A673 (cell line): ENCODE measurements around the gene XIST.

ENCODE experiments used
- EZH2 ChIP-seq: fragments of 200-600 bp; sonication (generic); IDR thresholded peaks from 2 replicates; pipeline ENCODE4 v1.6.1; 2017; ENCODE audit warnings: borderline replicate concordance, low read depth, mild to moderate bottlenecking, mixed read lengths, antibody characterized with exemption, low read length; ENCODE audit not compliant: poor library complexity, severe bottlenecking
- TF ChIP-seq, protein P1 (sequence below): fragments of 300-800, 200-600 bp; sonication (generic); conservative IDR thresholded peaks from 2 replicates; pipeline ENCODE4 v1.5.1; 2017; ENCODE audit warnings: low read depth, mild to moderate bottlenecking, antibody characterized with exemption, low read length, moderate library complexity, mixed read lengths

DNA sequence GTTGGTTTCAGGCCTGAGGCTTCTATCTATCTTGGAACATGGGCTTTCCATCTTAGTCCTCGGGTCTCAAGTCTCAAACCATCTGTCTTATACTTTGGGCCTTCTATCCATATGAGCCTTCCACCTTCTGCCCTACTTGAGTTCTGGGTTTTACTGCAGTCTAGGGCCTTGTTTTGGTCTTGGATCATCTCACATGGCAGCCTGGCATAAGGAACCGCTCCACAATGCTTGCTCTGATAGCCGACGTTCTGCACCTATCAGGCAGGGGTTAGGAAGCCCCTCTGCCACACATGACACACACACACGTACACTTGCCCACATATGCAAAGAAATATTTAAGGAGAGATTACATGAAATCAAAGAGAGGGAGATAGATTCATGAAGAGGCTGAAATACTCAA is 25.5 kb downstream of the XIST start:
- TF ChIP-seq, protein P1, sequence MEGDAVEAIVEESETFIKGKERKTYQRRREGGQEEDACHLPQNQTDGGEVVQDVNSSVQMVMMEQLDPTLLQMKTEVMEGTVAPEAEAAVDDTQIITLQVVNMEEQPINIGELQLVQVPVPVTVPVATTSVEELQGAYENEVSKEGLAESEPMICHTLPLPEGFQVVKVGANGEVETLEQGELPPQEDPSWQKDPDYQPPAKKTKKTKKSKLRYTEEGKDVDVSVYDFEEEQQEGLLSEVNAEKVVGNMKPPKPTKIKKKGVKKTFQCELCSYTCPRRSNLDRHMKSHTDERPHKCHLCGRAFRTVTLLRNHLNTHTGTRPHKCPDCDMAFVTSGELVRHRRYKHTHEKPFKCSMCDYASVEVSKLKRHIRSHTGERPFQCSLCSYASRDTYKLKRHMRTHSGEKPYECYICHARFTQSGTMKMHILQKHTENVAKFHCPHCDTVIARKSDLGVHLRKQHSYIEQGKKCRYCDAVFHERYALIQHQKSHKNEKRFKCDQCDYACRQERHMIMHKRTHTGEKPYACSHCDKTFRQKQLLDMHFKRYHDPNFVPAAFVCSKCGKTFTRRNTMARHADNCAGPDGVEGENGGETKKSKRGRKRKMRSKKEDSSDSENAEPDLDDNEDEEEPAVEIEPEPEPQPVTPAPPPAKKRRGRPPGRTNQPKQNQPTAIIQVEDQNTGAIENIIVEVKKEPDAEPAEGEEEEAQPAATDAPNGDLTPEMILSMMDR: no peak
- TF ChIP-seq EZH2: no peak
